Lung (tissue), 12 donors: Measurements from ENCODE around the gene PHYKPL. TPM values are rescaled to one million over a fixed set of nuclear protein-coding genes. Genes with fewer than 3 reads are reported as not detected.

ENCODE experiments used
- ATAC-seq: fragments of 200-7000 bp; cut with Tn5 transposase; one replicate; pipeline ENCODE4 v1.9.1; 2020; ENCODE audit warnings: moderate number of reproducible peaks; ENCODE audit not compliant: insufficient read depth, low FRiP score
- DNase-seq, 3 donors: peaks; one replicate each; pipeline ENCODE4 v3.0.0-alpha.2; 2013 to 2017
- H3K27ac ChIP-seq, 2 donors: one replicate each; pipeline ENCODE4 v1.5.1; 2013; ENCODE audit warnings: mild to moderate bottlenecking in 2 of 2, moderate library complexity in 2 of 2, control low read depth in 1 of 2, inconsistent platforms in 1 of 2, low read depth in 1 of 2, low read length in 1 of 2
- H3K27me3 ChIP-seq, 3 donors: one replicate each; pipeline ENCODE4 v1.5.1; 2013; ENCODE audit warnings: low read length in 2 of 3; ENCODE audit not compliant: control insufficient read depth in 3 of 3, insufficient read depth in 3 of 3
- H3K36me3 ChIP-seq, 4 donors: one replicate each; pipeline ENCODE4 v1.5.1; 2013; ENCODE audit warnings: low read length in 4 of 4, mild to moderate bottlenecking in 1 of 4, moderate library complexity in 1 of 4; ENCODE audit not compliant: control insufficient read depth in 4 of 4, insufficient read depth in 4 of 4
- H3K4me1 ChIP-seq, 5 donors: one replicate each; pipeline ENCODE4 v1.5.1; 2013; ENCODE audit warnings: low read length in 5 of 5, mild to moderate bottlenecking in 2 of 5, moderate library complexity in 1 of 5; ENCODE audit not compliant: control insufficient read depth in 5 of 5, insufficient read depth in 5 of 5
- H3K4me3 ChIP-seq: one replicate; pipeline ENCODE4 v1.5.1; 2013; ENCODE audit warnings: mild to moderate bottlenecking, control low read depth, moderate library complexity
- H3K9ac ChIP-seq, 2 donors: one replicate each; pipeline ENCODE4 v1.5.1; 2013; ENCODE audit warnings: low read length in 2 of 2, control low read depth in 1 of 2; ENCODE audit not compliant: insufficient read depth in 1 of 2
- H3K9me3 ChIP-seq, 4 donors: one replicate each; pipeline ENCODE4 v1.5.1; 2013; ENCODE audit warnings: low read length in 3 of 4, mild to moderate bottlenecking in 1 of 4, moderate library complexity in 1 of 4; ENCODE audit not compliant: control insufficient read depth in 4 of 4, insufficient read depth in 3 of 4
- WGBS, 2 donors: extraction: QIAGEN DNeasy Blood & Tissue Kit; methylation state at CpG; one replicate each; pipeline ENCODE4 v1.1.7; 2013; 5-methylcytosine and 5-hydroxymethylcytosine counted together
- polyA plus RNA-seq, 2 donors: library from polyadenylated mRNA; stranded (reverse); fragments of 200-250 nt; gene quantifications; one replicate each; pipeline ENCODE4 v1.2.1, GENCODE V29; 2013
- total RNA-seq, 2 donors: library from RNA; depleted of rRNA in 1 of 2; stranded (reverse); fragments of >200 nt in 1 of 2; gene quantifications; one replicate each; pipeline ENCODE4 v1.2.1, GENCODE V29; 2014 to 2021
- TF ChIP-seq, protein P1 (sequence below): IDR thresholded peaks from 2 replicates; pipeline ENCODE4 v1.5.1; 2012; ENCODE audit warnings: mild to moderate bottlenecking; ENCODE audit errors: control extremely low read depth, extremely low read depth
- donor health status: control.
- donor health status: control.
- donor health status: Bipolar disorder and iron deficiency.
- donor health status: healthy.
- donor health status: DM: yes; HTN: yes; CAD: no.

PHYKPL gene
- total and polyA plus RNA-seq, 4 donors, result 49.7 to 100 (median 75.8) TPM

GRCh38 chr5:178192244-178192643, 40.4 kb downstream of the PHYKPL start:
- 50 to 55% methylated on average over 2 of the region's 2 CpGs for WGBS, 2 donors
- Histone ChIP-seq H3K4me1 (no peaks in the 10 kb centered on the region), H3K4me3 (no peak overlapping the region), H3K27me3 (no peaks in the 10 kb centered on the region), H3K36me3 (no peaks in the 10 kb centered on the region), H3K9me3 (no peaks in the 10 kb centered on the region), H3K9ac (no peak overlapping the region), H3K27ac (no peak overlapping the region)
- ATAC-seq, result no peak
- TF ChIP-seq, protein P1, sequence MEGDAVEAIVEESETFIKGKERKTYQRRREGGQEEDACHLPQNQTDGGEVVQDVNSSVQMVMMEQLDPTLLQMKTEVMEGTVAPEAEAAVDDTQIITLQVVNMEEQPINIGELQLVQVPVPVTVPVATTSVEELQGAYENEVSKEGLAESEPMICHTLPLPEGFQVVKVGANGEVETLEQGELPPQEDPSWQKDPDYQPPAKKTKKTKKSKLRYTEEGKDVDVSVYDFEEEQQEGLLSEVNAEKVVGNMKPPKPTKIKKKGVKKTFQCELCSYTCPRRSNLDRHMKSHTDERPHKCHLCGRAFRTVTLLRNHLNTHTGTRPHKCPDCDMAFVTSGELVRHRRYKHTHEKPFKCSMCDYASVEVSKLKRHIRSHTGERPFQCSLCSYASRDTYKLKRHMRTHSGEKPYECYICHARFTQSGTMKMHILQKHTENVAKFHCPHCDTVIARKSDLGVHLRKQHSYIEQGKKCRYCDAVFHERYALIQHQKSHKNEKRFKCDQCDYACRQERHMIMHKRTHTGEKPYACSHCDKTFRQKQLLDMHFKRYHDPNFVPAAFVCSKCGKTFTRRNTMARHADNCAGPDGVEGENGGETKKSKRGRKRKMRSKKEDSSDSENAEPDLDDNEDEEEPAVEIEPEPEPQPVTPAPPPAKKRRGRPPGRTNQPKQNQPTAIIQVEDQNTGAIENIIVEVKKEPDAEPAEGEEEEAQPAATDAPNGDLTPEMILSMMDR, result no peak
- no peak for DNase-seq

GRCh38 chr5:178191661-178192060, 40.9 kb downstream of the PHYKPL start:
- ATAC-seq (no peak), DNase-seq (no peak)
- no peak overlapping the region for H3K27ac ChIP-seq
- H3K36me3 ChIP-seq, result no peaks in the 10 kb centered on the region
- no peaks in the 10 kb centered on the region for H3K4me1 ChIP-seq
- H3K27me3 ChIP-seq, result no peaks in the 10 kb centered on the region
- H3K4me3 ChIP-seq, result no peak overlapping the region
- WGBS, 2 donors, result 81 to 85% methylated on average over 4 of the region's 4 CpGs
- H3K9ac ChIP-seq, result no peak overlapping the region
- H3K9me3 ChIP-seq, result no peaks in the 10 kb centered on the region
- TF ChIP-seq, protein P1, result no peak

- Histone ChIP-seq H3K36me3 (no peaks in the 10 kb centered on the region), H3K4me3 (no peak overlapping the region), H3K27me3 (no peaks in the 10 kb centered on the region), H3K9me3 (no peaks in the 10 kb centered on the region), H3K9ac (no peak overlapping the region), H3K27ac (no peak overlapping the region), H3K4me1 (no peaks in the 10 kb centered on the region)
- WGBS, 2 donors, result 43 to 71% methylated on average over 2 of the region's 2 CpGs
- TF ChIP-seq, protein P1, result no peak
- no peak for ATAC-seq
- DNase-seq, result no peak
Measured at GRCh38 chr5:178189433-178189832, 43.2 kb downstream of the PHYKPL start.

DNA sequence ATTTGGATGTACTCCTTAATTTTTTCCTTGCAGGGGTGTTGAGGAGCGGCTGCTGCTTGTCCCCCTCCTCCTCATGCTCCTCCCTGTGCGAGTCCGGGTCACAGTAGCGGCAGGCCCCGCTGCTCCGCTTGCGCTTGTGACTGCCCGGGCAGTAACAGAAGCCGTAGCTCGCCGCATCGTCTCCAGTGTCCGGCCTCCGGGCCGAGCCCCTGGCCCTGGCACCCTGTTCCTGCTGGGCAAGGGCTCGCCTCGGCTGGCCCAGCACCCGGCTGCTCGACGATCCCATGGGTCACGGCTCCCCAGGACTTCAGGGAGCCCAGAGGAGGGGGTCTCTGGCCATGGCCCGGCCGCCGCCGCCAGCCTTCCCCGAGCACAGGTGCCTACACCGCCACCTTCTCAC, 45.6 kb downstream of the PHYKPL start, which contains the start of gene GMCL2:
Gene GMCL2 (minus strand): TSS at position 358 of the 400 bp plus-strand sequence. CDS start 72 bp downstream, at position 286.
- H3K36me3 ChIP-seq, result no peaks in the 10 kb centered on the region
- no peaks in the 10 kb centered on the region for H3K9me3 ChIP-seq
- no peak for ATAC-seq
- WGBS, 2 donors, result 78 to 92% methylated on average over 27 of the region's 27 CpGs
- no peaks in the 10 kb centered on the region for H3K4me1 ChIP-seq
- H3K4me3 ChIP-seq, result no peak within 1 kb of the TSS
- H3K27ac ChIP-seq, result no peak within 1 kb of the TSS
- H3K27me3 ChIP-seq, result no peaks in the 10 kb centered on the region
- TF ChIP-seq, protein P1, result no peak
- no peak for DNase-seq
- no peak within 1 kb of the TSS for H3K9ac ChIP-seq
